HG03280 (cell line): ENCODE measurements around the gene PKP2.
A peak's percentile ranks its signal among the peaks of the same experiment; 100 is the strongest.

Experiments
- ATAC-seq: cut with Tn5 transposase; IDR thresholded peaks from one replicate; pipeline ENCODE4 v1.9.1; 2021; ENCODE audit warnings: mild to moderate bottlenecking, moderate library complexity; ENCODE audit not compliant: unreplicated experiment

PKP2 gene

DNA sequence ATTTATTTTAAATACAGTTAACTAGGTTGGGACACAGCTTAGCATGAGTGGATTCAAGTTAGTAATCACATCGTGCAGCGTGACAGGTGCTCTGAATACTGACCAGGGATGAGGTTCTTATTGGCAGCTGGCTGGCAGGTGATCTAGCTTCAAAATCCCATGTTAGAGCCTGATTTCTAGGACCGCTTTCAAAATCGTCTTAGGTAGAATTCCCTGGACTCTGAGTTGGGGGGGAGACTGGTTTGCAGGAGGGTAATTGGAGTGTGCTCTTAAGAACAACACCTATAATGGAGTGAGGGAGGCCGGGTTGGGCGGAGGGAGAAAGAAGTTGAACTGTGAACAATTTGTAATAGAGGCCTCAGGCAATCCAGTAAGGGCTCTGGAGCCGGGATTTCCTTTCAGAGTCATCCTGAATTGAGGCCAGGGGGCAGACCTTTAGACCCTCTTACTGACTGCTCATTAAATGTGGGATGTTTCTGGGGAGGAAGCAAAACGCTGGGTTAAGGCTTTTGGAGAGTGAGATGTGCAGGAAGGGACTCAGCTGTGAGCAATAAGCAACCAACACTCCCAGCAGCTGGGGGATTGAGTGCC, 140.0 kb downstream of the PKP2 start:
- no peak for ATAC-seq

DNA sequence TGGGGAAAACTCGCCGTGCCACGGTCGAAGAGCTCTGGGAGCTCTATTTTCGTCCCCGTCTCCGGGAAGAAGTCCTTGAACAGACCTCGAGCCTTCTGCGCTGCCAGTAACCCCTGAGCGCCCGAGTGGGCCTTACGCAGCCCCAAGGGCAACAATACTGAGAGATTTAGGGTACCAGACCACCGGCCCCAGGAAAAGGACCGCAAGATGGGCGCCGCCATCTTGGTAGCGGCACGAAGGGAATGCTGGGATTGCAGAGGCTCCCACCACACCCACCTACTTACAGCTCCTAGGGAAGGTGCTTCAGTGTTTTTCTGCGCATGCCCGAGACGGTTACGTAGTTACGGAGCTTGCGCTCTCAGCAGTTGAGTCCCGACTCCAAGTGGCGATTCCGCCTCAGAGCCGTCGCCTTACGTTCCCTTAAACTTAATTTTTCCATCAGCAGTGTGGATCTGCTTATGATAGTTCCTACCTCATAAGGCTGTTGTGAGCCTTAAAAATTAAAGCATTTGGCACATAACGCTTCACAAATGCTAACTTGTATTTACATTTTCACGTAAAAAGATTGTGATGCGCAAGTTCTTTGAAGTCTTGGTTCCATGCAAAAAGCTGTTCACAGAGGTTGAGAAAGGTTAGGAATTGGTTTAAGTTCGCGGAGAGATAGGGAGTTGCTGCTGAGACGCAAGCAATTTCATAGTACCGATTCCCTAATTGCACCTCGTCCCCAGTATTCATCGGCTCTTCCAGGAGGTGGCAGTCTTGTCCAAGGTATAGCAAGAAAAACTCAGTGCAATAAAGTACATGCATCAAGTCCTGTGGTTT, 140.7 kb downstream of the PKP2 start, which contains the start of gene YARS2:
Gene YARS2 (minus strand): TSS at position 244 of the 822 bp plus-strand sequence. CDS start 23 bp downstream, at position 221.
- peak; percentile 82 for ATAC-seq

DNA sequence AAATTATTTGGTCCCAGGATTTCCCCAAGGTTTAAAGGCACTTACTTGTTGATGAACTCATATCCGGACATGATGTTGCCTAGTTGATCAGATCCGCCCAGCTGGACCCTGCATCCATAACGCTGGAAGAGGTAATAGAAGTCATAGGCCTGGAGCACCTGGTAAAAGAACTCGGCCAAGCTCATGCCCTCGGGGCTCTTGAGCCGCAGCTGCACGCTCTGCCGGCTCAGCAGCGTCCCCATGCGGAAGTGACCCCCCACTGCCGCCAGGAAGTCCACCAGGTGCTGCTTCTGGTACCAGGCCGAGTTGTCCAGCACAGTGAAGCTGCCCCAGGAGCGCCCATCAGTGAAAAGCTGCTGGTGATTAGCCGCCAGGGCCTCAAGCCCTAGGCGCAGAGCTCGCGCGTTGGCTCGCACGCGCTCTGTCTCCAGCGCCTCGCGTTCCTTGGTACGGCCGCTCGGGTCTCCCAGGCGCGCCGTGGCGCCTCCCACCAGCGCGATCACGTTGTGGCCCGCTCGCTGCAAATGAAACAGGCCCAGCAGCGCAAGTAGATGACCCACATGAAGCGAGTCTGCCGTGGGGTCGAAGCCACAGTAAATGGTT, 141.4 kb downstream of the PKP2 start:
- ATAC-seq = peak; percentile 73

DNA sequence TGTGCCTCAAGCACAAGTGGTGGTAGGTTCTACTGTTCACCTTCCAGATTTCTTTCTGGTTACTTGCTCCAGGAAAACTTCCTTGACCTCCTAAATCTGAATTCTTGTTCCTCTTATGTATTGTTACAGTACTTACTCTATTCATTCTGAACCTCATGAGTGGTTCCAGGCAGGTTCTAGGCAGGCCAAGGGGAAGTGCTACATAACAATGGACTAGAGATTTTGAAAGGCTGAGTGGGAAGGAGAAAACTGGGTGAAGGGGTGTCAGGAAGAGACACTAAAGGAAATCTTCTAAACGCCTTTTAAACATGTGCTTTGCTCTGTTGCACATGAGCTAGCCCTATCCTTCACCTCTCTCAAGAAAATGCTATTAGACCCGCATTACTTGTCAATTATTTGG, 142.5 kb downstream of the PKP2 start:
- ATAC-seq = no peak

DNA sequence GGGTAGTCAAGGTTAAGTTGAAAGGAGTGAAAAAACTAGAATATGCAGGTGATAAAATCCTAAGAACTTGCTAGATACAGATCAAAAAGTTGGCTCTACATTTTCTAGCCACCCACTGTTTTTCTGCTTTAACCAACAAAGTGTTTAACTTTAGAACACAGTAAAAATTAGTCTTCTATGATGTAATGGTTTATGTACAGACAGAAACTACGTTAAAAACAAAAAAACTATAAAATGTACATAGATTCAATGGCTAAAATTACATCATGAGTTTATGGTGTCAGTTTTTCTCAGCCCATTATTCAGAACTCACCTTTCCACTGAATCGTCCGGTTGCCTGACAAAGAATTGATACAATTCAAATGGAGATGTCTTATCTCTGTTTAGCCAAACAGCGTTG, 143.0 kb downstream of the PKP2 start:
- ATAC-seq = no peak

DNA sequence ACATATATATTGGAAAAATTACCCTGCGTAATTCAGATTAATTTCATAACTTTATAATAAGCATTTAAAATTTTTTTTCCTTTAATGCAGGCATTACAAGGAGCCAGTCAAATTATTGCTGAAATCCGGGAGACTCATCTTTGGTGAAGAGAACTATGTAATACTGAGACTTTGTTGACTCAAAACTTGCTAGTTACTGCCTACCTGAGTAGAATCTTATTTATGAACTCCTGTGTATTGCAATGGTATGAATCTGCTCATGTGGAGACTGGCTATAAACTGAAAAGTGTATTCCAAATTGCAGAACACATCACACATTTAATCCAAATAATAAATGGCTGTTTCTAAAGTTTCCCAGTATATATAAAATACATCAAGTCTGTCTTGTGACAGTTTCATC, 153.3 kb downstream of the PKP2 start:
- no peak for ATAC-seq

DNA sequence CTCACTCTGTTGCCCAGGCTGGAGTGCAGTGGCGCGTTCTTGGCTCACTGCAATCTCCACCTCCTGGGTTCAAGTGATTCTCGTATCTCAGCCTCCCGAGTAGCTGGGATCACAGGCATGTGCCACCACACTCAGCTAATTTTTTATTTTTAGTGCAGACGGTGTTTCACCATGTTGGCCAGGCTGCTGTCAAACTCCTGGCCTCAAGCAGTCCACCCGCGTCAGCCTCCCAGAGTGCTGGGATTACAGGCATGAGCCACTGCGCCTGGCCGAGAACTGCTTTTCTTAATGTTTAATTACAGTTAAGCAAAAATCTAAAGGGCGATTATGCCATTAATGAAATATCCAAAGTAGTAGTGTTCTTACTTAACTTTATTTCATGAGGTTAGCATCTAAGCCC, 154.4 kb downstream of the PKP2 start:
- ATAC-seq = no peak
